ENCODE data around the gene COL6A2.

COL6A2 gene

GRCh38 chr21:46141767-46142581, 44.1 kb downstream of the COL6A2 start:
- TF ChIP-seq CTBP1 (IDR thresholded peaks at IDR 0.05; ENCODE audit: borderline replicate concordance) (no peak), TARDBP (IDR thresholded peaks at IDR 0.05) (no peak), SUZ12 (IDR thresholded peaks at IDR 0.05) (no peak), SP1 (IDR thresholded peaks at IDR 0.05) (no peak), FOXK2 (IDR thresholded peaks at IDR 0.05) (no peak), FOXA1 (IDR thresholded peaks at IDR 0.05) (no peak), HDGF (IDR thresholded peaks at IDR 0.05; ENCODE audit: borderline replicate concordance) (no peak), PKNOX1 (IDR thresholded peaks at IDR 0.05) (no peak), NFRKB (IDR thresholded peaks at IDR 0.05) (no peak), ZNF384 (IDR thresholded peaks at IDR 0.05) (no peak), ARNT (IDR thresholded peaks at IDR 0.05) (no peak), LEF1 (IDR thresholded peaks at IDR 0.05; ENCODE audit: borderline replicate concordance) (no peak), FOXM1 (IDR thresholded peaks at IDR 0.05; ENCODE audit: borderline replicate concordance) (no peak), L3MBTL2 (conservative IDR thresholded peaks at IDR 0.05) (no peak), ELF4 (IDR thresholded peaks at IDR 0.05) (no peak), BHLHE40 (IDR thresholded peaks at IDR 0.05; ENCODE audit: borderline replicate concordance) (no peak)
- POLR2A ChIA-PET = interaction anchor here (1.2 kb wide), 1 partner anchor 494 kb away, joined by 3 read pairs; no protein-coding TSS in a partner anchor
- CTCF ChIA-PET = interaction anchor here (1.7 kb wide), 1 partner anchor 11 kb away, joined by 7 read pairs; no protein-coding TSS in a partner anchor
- DNase-seq (ENCODE audit: extremely low spot score) = no peak

DNA sequence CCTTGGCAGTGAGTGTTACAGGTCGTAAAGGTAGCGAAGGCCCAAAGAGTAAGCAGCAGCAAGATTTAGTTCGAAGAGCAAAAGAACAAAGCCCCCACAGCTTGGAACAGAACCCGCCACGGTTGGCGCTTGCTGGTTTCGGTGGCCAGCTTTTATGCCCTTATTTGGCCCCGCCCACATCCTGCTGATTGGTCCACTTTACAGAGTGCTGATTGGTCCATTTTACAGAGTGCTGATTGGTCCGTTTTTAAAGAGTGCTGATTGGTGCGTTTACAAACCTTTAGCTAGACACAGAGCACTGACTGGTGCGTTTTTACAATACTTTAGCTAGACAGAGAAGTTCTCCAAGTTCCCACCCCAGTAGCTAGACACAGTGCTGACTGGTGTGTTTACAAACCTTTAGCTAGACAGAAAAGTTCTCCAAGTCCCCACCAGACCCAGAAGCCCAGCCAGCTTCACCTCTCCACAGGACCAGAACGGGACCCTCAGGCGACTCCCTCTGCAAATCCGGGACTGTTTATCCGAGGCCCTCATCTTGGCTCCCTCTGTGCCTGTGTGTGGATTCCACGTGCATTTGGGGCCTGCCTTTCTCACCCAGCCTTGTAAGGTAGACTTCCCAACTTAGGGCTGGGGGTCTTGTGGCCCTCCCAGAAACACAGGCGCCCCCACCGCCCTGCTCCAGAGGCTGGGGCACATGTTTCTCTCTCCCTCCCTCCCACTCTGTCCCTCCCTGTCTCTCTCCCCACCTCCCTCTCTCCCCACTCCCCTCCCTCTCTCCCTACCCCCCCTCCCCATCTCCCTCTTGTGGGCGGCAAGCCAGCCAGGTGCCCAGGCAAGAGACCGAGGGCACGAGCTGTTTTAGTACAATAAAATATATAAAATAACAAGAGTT, 44.9 kb downstream of the COL6A2 start:
- POLR2A ChIA-PET = interaction anchor here (0.6 to 1.5 kb wide), 13 partner anchors 10 to 493 kb away, joined by 3 to 12 read pairs (median 3); partner anchors contain the start of genes COL6A1, LSS, MCM3AP and YBEY
- no peak for TF ChIP-seq L3MBTL2 (conservative IDR thresholded peaks at IDR 0.05)
- no peak for TF ChIP-seq BHLHE40 (IDR thresholded peaks at IDR 0.05; ENCODE audit: borderline replicate concordance)
- no peak for TF ChIP-seq HDGF (IDR thresholded peaks at IDR 0.05; ENCODE audit: borderline replicate concordance)
- no peak for TF ChIP-seq SUZ12 (IDR thresholded peaks at IDR 0.05)
- TF ChIP-seq FOXA1 (IDR thresholded peaks at IDR 0.05) = no peak
- no peak for TF ChIP-seq FOXM1 (IDR thresholded peaks at IDR 0.05; ENCODE audit: borderline replicate concordance)

DNA sequence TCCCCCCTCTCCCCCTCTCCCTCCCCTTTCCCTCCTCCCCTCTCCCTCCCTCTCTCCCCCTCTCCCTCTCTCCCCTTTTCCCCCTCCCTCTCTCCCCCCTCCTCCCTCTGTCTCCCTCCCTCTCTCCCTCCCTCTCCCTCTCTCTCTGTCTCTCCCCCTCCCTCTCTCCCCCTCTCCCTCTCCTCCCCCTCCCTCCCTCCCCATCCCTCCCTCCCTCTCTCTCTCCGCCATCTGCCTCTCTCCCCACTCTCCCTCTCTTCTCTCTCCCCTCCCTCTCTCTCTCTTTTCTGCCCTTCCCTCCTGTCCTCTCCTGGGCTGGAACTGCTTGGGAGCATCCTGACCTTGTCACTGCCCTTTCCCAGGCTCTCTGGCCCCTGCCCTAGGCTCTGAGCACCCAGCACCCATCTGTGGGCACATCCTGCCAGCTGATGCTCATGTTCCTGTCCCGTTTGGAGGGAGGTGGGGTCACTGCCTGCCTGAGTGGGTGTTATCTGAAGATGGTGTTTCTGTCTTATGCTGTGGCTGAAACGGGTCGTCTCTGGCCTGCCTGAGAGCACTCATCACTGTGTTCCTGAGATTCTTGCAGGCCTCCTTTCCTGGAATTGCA, 46.7 kb downstream of the COL6A2 start:
- TF ChIP-seq SUZ12 (IDR thresholded peaks at IDR 0.05) (no peak), BHLHE40 (IDR thresholded peaks at IDR 0.05; ENCODE audit: borderline replicate concordance) (no peak), CTBP1 (IDR thresholded peaks at IDR 0.05; ENCODE audit: borderline replicate concordance) (no peak), FOXK2 (IDR thresholded peaks at IDR 0.05) (no peak), FOXA1 (IDR thresholded peaks at IDR 0.05) (no peak), NFRKB (IDR thresholded peaks at IDR 0.05) (no peak), ELF4 (IDR thresholded peaks at IDR 0.05) (no peak), PKNOX1 (IDR thresholded peaks at IDR 0.05) (no peak), TARDBP (IDR thresholded peaks at IDR 0.05) (no peak), ARNT (IDR thresholded peaks at IDR 0.05) (no peak), HDGF (IDR thresholded peaks at IDR 0.05; ENCODE audit: borderline replicate concordance) (no peak), ZNF384 (IDR thresholded peaks at IDR 0.05) (no peak), L3MBTL2 (conservative IDR thresholded peaks at IDR 0.05) (no peak), LEF1 (IDR thresholded peaks at IDR 0.05; ENCODE audit: borderline replicate concordance) (no peak), FOXM1 (IDR thresholded peaks at IDR 0.05; ENCODE audit: borderline replicate concordance) (no peak)
- POLR2A ChIA-PET = no interaction called here
- no peak for DNase-seq (ENCODE audit: extremely low spot score)
- CTCF ChIA-PET = interaction anchor here (1.4 kb wide), 2 partner anchors 15 to 27 kb away, joined by 5 read pairs; no protein-coding TSS in a partner anchor

More for the DNA sequence above, 44.9 kb downstream of the COL6A2 start:
- no peak for DNase-seq (ENCODE audit: extremely low spot score)
- CTCF ChIA-PET = interaction anchor here (0.8 to 1.7 kb wide), 9 partner anchors 10 to 182 kb away, joined by 3 to 14 read pairs (median 5); no protein-coding TSS in a partner anchor

DNA sequence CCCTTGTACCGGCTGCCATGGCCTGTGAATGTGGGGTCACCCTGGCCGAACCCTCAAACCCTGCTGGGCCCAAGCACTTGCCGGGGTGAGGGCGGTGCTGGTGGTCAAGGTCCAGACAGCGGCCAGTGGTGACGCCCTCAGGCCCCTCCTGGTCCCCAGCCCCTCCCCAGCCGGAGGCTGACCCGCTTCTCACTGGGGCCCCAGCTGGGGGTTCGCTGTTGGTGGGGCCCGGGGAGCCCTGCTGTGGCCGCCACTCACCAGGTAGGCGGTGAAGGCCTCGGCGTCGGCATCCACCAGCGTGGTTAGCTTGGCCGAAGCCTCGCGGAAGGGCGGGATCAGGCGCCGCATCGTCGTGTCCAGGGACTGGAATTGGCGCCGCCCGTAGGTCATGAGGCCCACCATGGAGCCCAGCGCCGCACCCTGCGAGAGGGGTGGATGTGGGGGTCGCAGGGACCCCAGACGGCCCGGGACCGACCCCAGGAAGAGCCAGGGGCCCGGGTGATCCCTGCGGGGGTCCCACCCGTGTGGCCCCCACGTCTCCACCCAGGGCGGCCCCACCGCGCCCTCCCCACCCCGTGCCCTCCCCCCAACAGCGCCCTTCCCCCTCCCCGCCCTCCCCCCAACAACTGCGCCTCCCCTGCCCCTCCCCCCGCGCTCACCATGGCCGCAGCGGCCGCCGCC, 47.4 kb downstream of the COL6A2 start:
- ChIA-PET CTCF (no interaction called here), POLR2A (no interaction called here)
- no peak for DNase-seq (ENCODE audit: extremely low spot score)
- no peak for TF ChIP-seq FOXA1 (IDR thresholded peaks at IDR 0.05)
- no peak for TF ChIP-seq NFRKB (IDR thresholded peaks at IDR 0.05)
- no peak for TF ChIP-seq BHLHE40 (IDR thresholded peaks at IDR 0.05; ENCODE audit: borderline replicate concordance)
- TF ChIP-seq HDGF (IDR thresholded peaks at IDR 0.05; ENCODE audit: borderline replicate concordance) = no peak

DNA sequence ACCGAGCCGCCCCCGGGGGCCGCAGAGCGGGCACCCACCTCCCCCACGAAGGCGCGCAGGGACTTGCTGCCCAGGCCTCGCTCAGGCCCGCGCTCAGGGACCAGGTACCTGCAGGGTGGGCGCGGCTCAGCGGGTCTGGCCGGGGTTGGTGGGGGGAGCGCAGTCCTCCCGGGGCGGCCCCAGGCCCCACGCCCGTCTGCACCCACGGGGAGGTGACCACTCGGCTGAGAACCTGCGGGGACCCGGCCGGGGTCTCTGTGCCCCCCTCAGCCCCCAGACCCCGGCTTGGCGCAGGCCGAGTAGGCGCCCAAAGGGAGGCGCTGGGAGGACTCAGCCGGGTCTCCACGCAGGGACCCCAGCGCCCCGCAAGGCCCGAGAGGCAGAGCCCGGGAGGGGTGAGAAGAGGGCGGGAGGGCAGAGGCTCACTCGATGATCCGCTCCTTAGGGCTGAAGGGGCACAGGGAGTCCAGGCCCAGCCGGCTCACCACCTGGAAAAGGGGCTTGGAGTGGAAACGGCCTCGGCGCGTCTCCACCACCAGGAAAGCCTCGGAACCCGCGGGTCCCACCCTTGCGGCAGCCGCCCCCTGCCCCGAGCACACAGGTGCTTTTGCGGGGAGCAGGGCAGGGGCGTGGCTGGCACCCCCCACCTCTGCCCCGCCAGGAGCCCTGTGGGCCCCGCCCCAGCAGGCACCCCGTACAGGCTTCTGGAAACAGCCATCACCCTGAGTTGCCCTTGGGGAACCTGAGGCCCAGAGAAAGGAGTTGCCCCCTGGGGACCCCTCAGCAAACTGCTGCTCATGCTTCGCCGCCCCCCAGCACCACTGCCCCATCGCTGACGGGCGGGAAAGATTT, 48.2 kb downstream of the COL6A2 start:
- TF ChIP-seq HDGF (IDR thresholded peaks at IDR 0.05; ENCODE audit: borderline replicate concordance) (no peak), NFRKB (IDR thresholded peaks at IDR 0.05) (no peak), ARNT (IDR thresholded peaks at IDR 0.05) (no peak), FOXK2 (IDR thresholded peaks at IDR 0.05) (no peak), FOXM1 (IDR thresholded peaks at IDR 0.05; ENCODE audit: borderline replicate concordance) (no peak), SP1 (IDR thresholded peaks at IDR 0.05) (no peak), LEF1 (IDR thresholded peaks at IDR 0.05; ENCODE audit: borderline replicate concordance) (no peak), L3MBTL2 (conservative IDR thresholded peaks at IDR 0.05) (no peak), ELF4 (IDR thresholded peaks at IDR 0.05) (no peak), BHLHE40 (IDR thresholded peaks at IDR 0.05; ENCODE audit: borderline replicate concordance) (no peak), PKNOX1 (IDR thresholded peaks at IDR 0.05) (no peak)
- no peak for DNase-seq (ENCODE audit: extremely low spot score)
- ChIA-PET POLR2A (no interaction called here), CTCF (no interaction called here)

Data from HEK293T (cell line).